Measurements from ENCODE around the gene UBE3A. TPM values are rescaled to one million over a fixed set of nuclear protein-coding genes. Genes with fewer than 3 reads are reported as not detected.
"Not testable (repeated sequence)": the region's sequence is repeated elsewhere in the genome, so short reads cannot be mapped to it uniquely, and the experiment has no call there.

Gene UBE3A
- total RNA-seq, 1 donor from 2014 or later = 102 TPM

DNA sequence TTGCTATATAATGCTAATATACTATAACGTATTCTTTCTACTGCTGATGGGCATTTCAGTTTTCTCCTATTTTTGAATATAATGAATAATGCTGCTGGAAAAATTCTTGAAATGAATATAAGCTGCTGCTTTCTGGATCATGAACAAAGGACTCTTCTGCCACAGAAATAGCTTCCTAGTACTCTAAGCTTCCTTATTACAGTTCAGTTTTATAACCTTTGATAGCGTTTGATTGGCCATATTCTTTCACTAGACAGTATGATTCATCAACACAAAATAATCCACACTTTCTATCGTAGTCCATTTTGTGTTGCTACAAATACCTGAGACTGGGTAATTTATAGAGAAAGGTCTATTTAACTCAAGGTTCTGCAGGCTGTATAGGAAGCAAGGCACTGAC, 16.4 kb upstream of the UBE3A start:
- Mint-ChIP-seq H3K9me3 (ENCODE audit: unreplicated experiment) (peaks cover 7% of the 10 kb centered on the region), H3K27ac (ENCODE audit: unreplicated experiment) (no peak overlapping the region), H3K4me1 (ENCODE audit: low read depth, unreplicated experiment) (no peaks in the 10 kb centered on the region), H3K36me3 (ENCODE audit: low read depth, unreplicated experiment) (peaks cover 2% of the 10 kb centered on the region), H3K4me3 (ENCODE audit: unreplicated experiment) (no peak overlapping the region), H3K27me3 (ENCODE audit: low read depth, unreplicated experiment) (no peaks in the 10 kb centered on the region)
- no peaks in the 10 kb centered on the region for H3K36me3 ChIP-seq (ENCODE audit: insufficient read depth, low read length)
- H3K27me3 ChIP-seq (ENCODE audit: insufficient read depth, low read length) = no peaks in the 10 kb centered on the region
- DNase-seq (ENCODE audit: low read depth) (no peak), FAIRE-seq (no peak)
- no peaks in the 10 kb centered on the region for H3K4me1 ChIP-seq (ENCODE audit: insufficient read depth, low read length)
- H3K4me2 ChIP-seq (ENCODE audit: low read length) = no peak overlapping the region
- no peaks in the 10 kb centered on the region for H4K20me1 ChIP-seq (ENCODE audit: insufficient read depth, low read length)
- H3K79me2 ChIP-seq (ENCODE audit: insufficient read depth, low read length) = no peaks in the 10 kb centered on the region
- H3K27ac ChIP-seq (ENCODE audit: low read depth, low read length) = no peak overlapping the region
- H2AFZ ChIP-seq (ENCODE audit: low read depth, low read length) = no peak overlapping the region
- H3K9ac ChIP-seq (ENCODE audit: low read length) = no peak overlapping the region
- H3K4me3 ChIP-seq (ENCODE audit: insufficient read depth, low read depth, low read length) = no peak overlapping the region
- TF ChIP-seq CTCF (IDR thresholded peaks at IDR 0.05; ENCODE audit: insufficient read depth, low read depth, low read length) (no peak), EZH2 (IDR thresholded peaks at IDR 0.05; ENCODE audit: insufficient read depth, low read length) (no peak)
- peaks cover 7% of the 10 kb centered on the region for H3K9me3 ChIP-seq (ENCODE audit: insufficient read depth, low read depth, low read length)

DNA sequence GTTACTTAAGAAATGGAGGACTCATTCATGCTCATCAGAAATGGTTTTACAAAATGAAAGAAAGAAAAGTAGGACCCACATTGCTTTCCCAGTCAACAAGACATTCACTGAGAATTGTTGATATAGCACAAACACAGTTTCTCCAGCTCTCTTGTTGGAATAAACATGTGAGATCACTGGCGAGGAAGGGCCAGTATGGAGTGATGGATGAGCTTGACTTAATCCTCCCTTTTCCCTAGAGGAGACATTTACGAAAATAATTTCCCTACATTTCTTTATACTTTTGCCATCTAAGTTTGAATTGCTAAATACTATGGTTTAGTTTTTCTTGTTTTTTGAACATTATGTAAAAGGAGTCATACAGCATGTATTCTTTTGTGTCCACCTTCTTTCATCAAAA, 15.9 kb upstream of the UBE3A start:
- H3K4me3 Mint-ChIP-seq (ENCODE audit: unreplicated experiment) = no peak overlapping the region
- Histone ChIP-seq H2AFZ (ENCODE audit: low read depth, low read length) (no peak overlapping the region), H3K9ac (ENCODE audit: low read length) (no peak overlapping the region), H3K27me3 (ENCODE audit: insufficient read depth, low read length) (no peaks in the 10 kb centered on the region), H3K27ac (ENCODE audit: low read depth, low read length) (no peak overlapping the region), H3K4me3 (ENCODE audit: insufficient read depth, low read depth, low read length) (no peak overlapping the region), H4K20me1 (ENCODE audit: insufficient read depth, low read length) (no peaks in the 10 kb centered on the region), H3K4me2 (ENCODE audit: low read length) (no peak overlapping the region), H3K79me2 (ENCODE audit: insufficient read depth, low read length) (no peaks in the 10 kb centered on the region), H3K4me1 (ENCODE audit: insufficient read depth, low read length) (no peaks in the 10 kb centered on the region), H3K36me3 (ENCODE audit: insufficient read depth, low read length) (no peaks in the 10 kb centered on the region), H3K9me3 (ENCODE audit: insufficient read depth, low read depth, low read length) (peaks cover 7% of the 10 kb centered on the region)
- no peaks in the 10 kb centered on the region for H3K4me1 Mint-ChIP-seq (ENCODE audit: low read depth, unreplicated experiment)
- no peak overlapping the region for H3K27ac Mint-ChIP-seq (ENCODE audit: unreplicated experiment)
- H3K9me3 Mint-ChIP-seq (ENCODE audit: unreplicated experiment) = peaks cover 7% of the 10 kb centered on the region
- no peak for DNase-seq (ENCODE audit: low read depth)
- no peaks in the 10 kb centered on the region for H3K27me3 Mint-ChIP-seq (ENCODE audit: low read depth, unreplicated experiment)
- FAIRE-seq = no peak
- TF ChIP-seq CTCF (IDR thresholded peaks at IDR 0.05; ENCODE audit: insufficient read depth, low read depth, low read length) (no peak), EZH2 (IDR thresholded peaks at IDR 0.05; ENCODE audit: insufficient read depth, low read length) (no peak)
- peaks cover 3% of the 10 kb centered on the region for H3K36me3 Mint-ChIP-seq (ENCODE audit: low read depth, unreplicated experiment)

DNA sequence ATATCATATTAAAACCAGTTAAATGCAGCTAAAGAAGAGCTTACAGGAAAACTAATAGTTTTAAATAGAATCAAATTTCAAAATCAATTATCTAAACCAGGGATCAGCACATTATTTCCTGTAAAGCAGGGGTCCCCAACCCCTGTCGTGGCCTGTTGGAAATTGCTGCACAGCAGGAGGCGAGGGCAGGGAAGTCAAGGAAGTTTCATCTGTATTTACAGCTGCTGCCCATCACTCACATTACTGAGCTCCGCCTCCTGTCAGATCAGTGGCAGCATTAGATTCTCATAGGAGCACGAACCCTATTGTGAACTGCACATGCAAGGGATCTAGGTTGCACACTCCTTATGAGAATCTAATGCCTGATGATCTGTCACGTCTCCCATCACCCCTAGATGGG, 14.4 kb upstream of the UBE3A start:
- not testable (repeated sequence) for H2AFZ ChIP-seq (ENCODE audit: low read depth, low read length); H3K4me2 ChIP-seq (ENCODE audit: low read length); H3K9me3 ChIP-seq (ENCODE audit: insufficient read depth, low read depth, low read length); H4K20me1 ChIP-seq (ENCODE audit: insufficient read depth, low read length); H3K4me1 ChIP-seq (ENCODE audit: insufficient read depth, low read length); H3K4me1 Mint-ChIP-seq (ENCODE audit: low read depth, unreplicated experiment); H3K9ac ChIP-seq (ENCODE audit: low read length); H3K27ac ChIP-seq (ENCODE audit: low read depth, low read length); H3K36me3 Mint-ChIP-seq (ENCODE audit: low read depth, unreplicated experiment); H3K4me3 ChIP-seq (ENCODE audit: insufficient read depth, low read depth, low read length); H3K4me3 Mint-ChIP-seq (ENCODE audit: unreplicated experiment); H3K9me3 Mint-ChIP-seq (ENCODE audit: unreplicated experiment); DNase-seq (ENCODE audit: low read depth); H3K36me3 ChIP-seq (ENCODE audit: insufficient read depth, low read length); H3K27ac Mint-ChIP-seq (ENCODE audit: unreplicated experiment); H3K27me3 ChIP-seq (ENCODE audit: insufficient read depth, low read length); H3K27me3 Mint-ChIP-seq (ENCODE audit: low read depth, unreplicated experiment); H3K79me2 ChIP-seq (ENCODE audit: insufficient read depth, low read length); FAIRE-seq

Data from astrocyte (in vitro differentiated cells and primary cell).